Lower lobe of right lung (tissue), 2 donors: ENCODE data around the gene NECAB2. TPM values are rescaled to one million over a fixed set of nuclear protein-coding genes. Genes with fewer than 3 reads are reported as not detected.

Source experiments
- ATAC-seq, 2 donors: fragments of 200-7000 bp; cut with Tn5 transposase; one replicate each; pipeline ENCODE4 v1.9.1; 2020 to 2022; ENCODE audit warnings: mild to moderate bottlenecking in 2 of 2, moderate library complexity in 2 of 2
- DNase-seq: peaks from one replicate; pipeline ENCODE4 v3.0.0-alpha.2; 2020
- H3K27ac ChIP-seq: fragments of 200-600 bp; one replicate; pipeline ENCODE4 v1.8.0; 2022
- H3K27me3 ChIP-seq: fragments of 200-600 bp; one replicate; pipeline ENCODE4 v1.8.0; 2022; ENCODE audit warnings: low read depth
- H3K36me3 ChIP-seq: fragments of 200-600 bp; one replicate; pipeline ENCODE4 v1.8.0; 2022; ENCODE audit warnings: mild to moderate bottlenecking
- H3K4me1 ChIP-seq: fragments of 200-600 bp; one replicate; pipeline ENCODE4 v1.8.0; 2022
- H3K4me3 ChIP-seq: fragments of 200-600 bp; one replicate; pipeline ENCODE4 v1.8.0; 2022; ENCODE audit warnings: mild to moderate bottlenecking
- H3K9me3 ChIP-seq: fragments of 200-600 bp; one replicate; pipeline ENCODE4 v1.8.0; 2022
- CTCF ChIP-seq: fragments of 200-600 bp; IDR thresholded peaks from one replicate; pipeline ENCODE4 v1.8.0; 2022; ENCODE audit warnings: antibody characterized with exemption, mild to moderate bottlenecking
- intact Hi-C: fragments of 100-400 bp; cut with DNase I; formaldehyde crosslinking; loops from one replicate; pipeline ENCODE4 v1.11.0; 2022
- total RNA-seq: library from RNA; stranded (reverse); fragmentation: NEBNext Ultra II Directional; extraction: Animal tissue kit (Norgen Biotek cat#: 25700); gene quantifications from one replicate; pipeline ENCODE4 v1.2.1, GENCODE V29; 2021
- donor health status: DM: no; HTN: yes; CAD: no; lungs with severe emphysema.

The NECAB2 gene
- total RNA-seq, 1 donor from 2014 or later = 0.44 TPM

GRCh38 chr16:84048270-84048669, 80.2 kb downstream of the NECAB2 start:
- H3K27ac ChIP-seq = no peak overlapping the region
- ATAC-seq (no peak), DNase-seq (peak; percentile 39)
- H3K36me3 ChIP-seq = peaks cover 40% of the 10 kb centered on the region
- intact Hi-C loops = no loop called here
- no peak overlapping the region for H3K4me3 ChIP-seq
- H3K27me3 ChIP-seq = peaks cover 9% of the 10 kb centered on the region
- TF ChIP-seq CTCF = no peak
- no peaks in the 10 kb centered on the region for H3K9me3 ChIP-seq
- no peaks in the 10 kb centered on the region for H3K4me1 ChIP-seq

GRCh38 chr16:84048871-84049270, 80.8 kb downstream of the NECAB2 start:
- Histone ChIP-seq H3K4me3 (no peak overlapping the region), H3K36me3 (peaks cover 46% of the 10 kb centered on the region), H3K9me3 (no peaks in the 10 kb centered on the region), H3K27me3 (peaks cover 9% of the 10 kb centered on the region), H3K27ac (no peak overlapping the region), H3K4me1 (no peaks in the 10 kb centered on the region)
- TF ChIP-seq CTCF = no peak
- intact Hi-C loops = no loop called here
- no peak for ATAC-seq
- DNase-seq = no peak

GRCh38 chr16:84049403-84050060, 81.5 kb downstream of the NECAB2 start:
- H3K36me3 ChIP-seq = peaks cover 53% of the 10 kb centered on the region
- no peaks in the 10 kb centered on the region for H3K9me3 ChIP-seq
- peak; percentile 39 for DNase-seq
- H3K4me3 ChIP-seq = no peak overlapping the region
- ATAC-seq = no peak
- H3K27ac ChIP-seq = no peak overlapping the region
- H3K27me3 ChIP-seq = peaks cover 5% of the 10 kb centered on the region
- no peaks in the 10 kb centered on the region for H3K4me1 ChIP-seq
- TF ChIP-seq CTCF = no peak
- intact Hi-C loops = no loop called here

- intact Hi-C loops = no loop called here
- no peak for TF ChIP-seq CTCF
- Histone ChIP-seq H3K4me3 (no peak overlapping the region), H3K36me3 (peaks cover 61% of the 10 kb centered on the region), H3K4me1 (no peaks in the 10 kb centered on the region), H3K9me3 (no peaks in the 10 kb centered on the region), H3K27ac (no peak overlapping the region), H3K27me3 (no peaks in the 10 kb centered on the region)
- ATAC-seq (no peak), DNase-seq (peak; percentile 25)
Observed at GRCh38 chr16:84050316-84050715, 82.3 kb downstream of the NECAB2 start.

GRCh38 chr16:84052071-84052622, 84.1 kb downstream of the NECAB2 start:
- no peak for TF ChIP-seq CTCF
- intact Hi-C loops = no loop called here
- ATAC-seq (no peak), DNase-seq (peak; percentile 32)
- Histone ChIP-seq H3K4me3 (no peak overlapping the region), H3K9me3 (no peaks in the 10 kb centered on the region), H3K36me3 (peaks cover 79% of the 10 kb centered on the region), H3K27me3 (no peaks in the 10 kb centered on the region), H3K27ac (no peak overlapping the region), H3K4me1 (no peaks in the 10 kb centered on the region)

Other genes with a start within 250 kb of the NECAB2 start
- gene HSBP1, start 160.3 kb upstream of the NECAB2 start, total RNA-seq = 105 TPM
- gene MLYCD, start 69.1 kb upstream of the NECAB2 start, total RNA-seq = 9.1 TPM
- gene OSGIN1, start 15.0 kb upstream of the NECAB2 start, total RNA-seq = 9.8 TPM
- not detected for gene SLC38A8, start 74.6 kb downstream of the NECAB2 start, total RNA-seq
- 94.7 TPM for gene MBTPS1, start 148.7 kb downstream of the NECAB2 start, total RNA-seq
- 22.5 TPM for gene HSDL1, start 176.9 kb downstream of the NECAB2 start, total RNA-seq
- gene DNAAF1, start 177.1 kb downstream of the NECAB2 start, total RNA-seq = 18.8 TPM
- gene TAF1C, start 218.8 kb downstream of the NECAB2 start, total RNA-seq = 60.6 TPM
- not detected for gene ADAD2, start 222.9 kb downstream of the NECAB2 start, total RNA-seq